OCI-LY7 (cell line): ENCODE data around the gene SLC44A2. TPM values are rescaled to one million over a fixed set of nuclear protein-coding genes. Genes with fewer than 3 reads are reported as not detected.
"Not testable (repeated sequence)": the region's sequence is repeated elsewhere in the genome, so short reads cannot be mapped to it uniquely, and the experiment has no call there.

Experiments used
- BruUV-seq: library from RNA; stranded (reverse); fragments of 400-500 nt; replicated peaks from 2 replicates; lab custom pipeline; 2021; lab: Mats Ljungman, UMichigan
- CTCF ChIA-PET: fragments of 300-600 bp; sonication (Branson Sonifier 250); formaldehyde crosslinking; loops from one replicate; lab custom pipeline; 2022; ENCODE audit warnings: antibody characterized with exemption; ENCODE audit not compliant: unreplicated experiment; lab: Charles Lee
- POLR2A ChIA-PET: fragments of 300-600 bp; sonication (Branson Sonifier 250); formaldehyde crosslinking; loops from one replicate; lab custom pipeline; 2022; ENCODE audit warnings: antibody characterized with exemption; lab: Charles Lee
- DNase-seq: peaks from one replicate; pipeline ENCODE4 v3.0.0-alpha.2; 2015; ENCODE audit warnings: low spot score
- H2AFZ ChIP-seq: fragments of 200-600 bp; sonication (generic), shearing (Covaris generic); 2 replicates; pipeline ENCODE4 v1.6.1; 2014; ENCODE audit warnings: mild to moderate bottlenecking, antibody characterized with exemption, low read length, moderate library complexity
- H3K27ac ChIP-seq: fragments of 200-600 bp; sonication (generic); 2 replicates; pipeline ENCODE4 v1.5.1; 2014; ENCODE audit warnings: mixed run types, low read depth, mild to moderate bottlenecking, moderate library complexity, low read length, inconsistent platforms; ENCODE audit not compliant: poor library complexity, severe bottlenecking
- H3K36me3 ChIP-seq: fragments of 200-600 bp; sonication (generic); 2 replicates; pipeline ENCODE4 v1.6.1; 2014; ENCODE audit warnings: mild to moderate bottlenecking, antibody characterized with exemption, low read length, moderate library complexity, mixed read lengths; ENCODE audit not compliant: insufficient read depth
- H3K4me1 ChIP-seq: fragments of 200-600 bp; sonication (generic); 2 replicates; pipeline ENCODE4 v1.5.1; 2014; ENCODE audit warnings: mild to moderate bottlenecking, low read length; ENCODE audit not compliant: insufficient read depth, poor library complexity, severe bottlenecking
- H3K4me2 ChIP-seq: fragments of 200-600 bp; sonication (generic); 2 replicates; pipeline ENCODE4 v1.6.1; 2014; ENCODE audit warnings: mild to moderate bottlenecking, low read length
- H3K4me3 ChIP-seq: fragments of 200-600 bp; sonication (generic); 2 replicates; pipeline ENCODE4 v1.5.1; 2014; ENCODE audit warnings: mild to moderate bottlenecking, low read depth, low read length; ENCODE audit not compliant: poor library complexity, severe bottlenecking
- H3K79me2 ChIP-seq: fragments of 200-600 bp; sonication (generic); 2 replicates; pipeline ENCODE4 v1.6.1; 2016; ENCODE audit warnings: low read depth, mild to moderate bottlenecking, low read length, moderate library complexity, mixed read lengths; ENCODE audit not compliant: insufficient read depth
- H3K9me2 ChIP-seq: fragments of 200-600 bp; sonication (generic); 2 replicates; pipeline ENCODE4 v1.6.1; 2016; ENCODE audit warnings: mild to moderate bottlenecking, low read length, mixed read lengths; ENCODE audit not compliant: insufficient read depth
- H3K9me3 ChIP-seq: fragments of 200-600 bp; sonication (generic); 2 replicates; pipeline ENCODE4 v1.6.1; 2014; ENCODE audit warnings: mild to moderate bottlenecking, mixed run types, low read length, mixed read lengths
- H4K20me1 ChIP-seq: fragments of 200-600 bp; sonication (generic); 2 replicates; pipeline ENCODE4 v1.6.1; 2014; ENCODE audit warnings: mild to moderate bottlenecking, antibody characterized with exemption, low read length, moderate library complexity, mixed read lengths; ENCODE audit not compliant: insufficient read depth
- CTCF ChIP-seq: fragments of 200-600 bp; sonication (generic); conservative IDR thresholded peaks from 2 replicates; pipeline ENCODE4 v1.5.1; 2014; ENCODE audit warnings: mild to moderate bottlenecking, antibody characterized with exemption, low read length, moderate library complexity, mixed read lengths
- EZH2phosphoT487 ChIP-seq: fragments of 200-600 bp; sonication (generic); IDR thresholded peaks from 2 replicates; pipeline ENCODE4 v1.6.1; 2018; ENCODE audit warnings: low read depth, borderline replicate concordance, mild to moderate bottlenecking, mixed run types, antibody characterized with exemption, low read length, moderate library complexity, mixed read lengths
- intact Hi-C: fragments of 100-400 bp; cut with micrococcal nuclease; formaldehyde crosslinking; loops from one replicate; pipeline ENCODE4 v1.10.0; 2022; ENCODE audit not compliant: unreplicated experiment
- total RNA-seq, 2 experiments: library from RNA; depleted of rRNA in 1 of 2; stranded (reverse); fragments of >200 nt in 1 of 2; shearing (Covaris generic) in 1 of 2; gene quantifications; 2 replicates each; pipeline ENCODE4 v1.2.3, GENCODE V29; 2014 to 2022

The SLC44A2 gene
- total RNA-seq, 2 experiments from 2014 or later = 115 to 197 TPM

GRCh38 chr19:10675214-10675613 is 49.9 kb downstream of the SLC44A2 start:
- H3K4me3 ChIP-seq, intact Hi-C loops, H3K4me1 ChIP-seq, H3K9me3 ChIP-seq, CTCF ChIA-PET, H3K4me2 ChIP-seq, BruUV-seq, DNase-seq, H2AFZ ChIP-seq, H3K9me2 ChIP-seq, H3K27ac ChIP-seq: not testable (repeated sequence)
- POLR2A ChIA-PET = interaction anchor here (0.6 kb wide), 1 partner anchor 85 kb away, joined by 3 read pairs; no protein-coding TSS in a partner anchor
- peaks cover 19% of the 10 kb centered on the region for H4K20me1 ChIP-seq
- peaks cover 97% of the 10 kb centered on the region for H3K36me3 ChIP-seq
- H3K79me2 ChIP-seq = peaks cover 72% of the 10 kb centered on the region

- peaks cover 16% of the 10 kb centered on the region; the same call in 1 of the 2 replicates for H4K20me1 ChIP-seq
- DNase-seq = no peak
- ChIA-PET POLR2A (no interaction called here), CTCF (no interaction called here)
- H2AFZ ChIP-seq = no peak overlapping the region
- H3K9me2 ChIP-seq = no peaks in the 10 kb centered on the region
- intact Hi-C loops = no loop called here
- H3K9me3 ChIP-seq = no peaks in the 10 kb centered on the region
- no peak overlapping the region for H3K27ac ChIP-seq
- no TSS peak for BruUV-seq
- no peak overlapping the region for H3K4me2 ChIP-seq
- H3K36me3 ChIP-seq = peaks cover 97% of the 10 kb centered on the region
- H3K4me1 ChIP-seq = no peaks in the 10 kb centered on the region
- TF ChIP-seq CTCF = no peak
- TF ChIP-seq EZH2phosphoT487 = no peak
- no peak overlapping the region for H3K4me3 ChIP-seq
- peaks cover 47% of the 10 kb centered on the region for H3K79me2 ChIP-seq
These were observed 52.4 kb downstream of the SLC44A2 start for GRCh38 chr19:10677751-10678150.

DNA sequence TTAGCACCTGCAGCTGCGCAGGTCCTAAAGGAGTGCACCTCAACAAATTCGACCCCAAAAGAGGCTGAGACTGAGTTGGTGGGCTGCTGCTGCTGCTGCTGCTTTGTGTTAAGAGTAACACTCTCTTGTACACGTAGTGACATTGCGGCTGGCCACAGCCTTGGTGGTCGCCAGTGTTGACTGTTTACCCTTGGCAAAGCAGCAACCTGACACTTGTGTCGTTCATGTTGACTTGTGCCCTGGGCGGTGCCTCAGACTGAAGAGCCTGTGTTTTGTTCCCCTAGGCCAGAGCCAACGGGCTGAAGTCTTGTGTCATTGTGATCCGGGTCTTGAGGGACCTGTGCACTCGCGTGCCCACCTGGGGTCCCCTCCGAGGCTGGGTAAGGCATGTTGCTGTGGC is 53.5 kb downstream of the SLC44A2 start:
- POLR2A ChIA-PET = no interaction called here
- CTCF ChIA-PET = no interaction called here
- Histone ChIP-seq H3K9me2 (no peaks in the 10 kb centered on the region), H3K4me3 (no peak overlapping the region), H3K36me3 (peaks cover 97% of the 10 kb centered on the region), H2AFZ (no peak overlapping the region), H3K4me2 (no peak overlapping the region), H4K20me1 (peaks cover 16% of the 10 kb centered on the region; the same call in 1 of the 2 replicates), H3K27ac (no peak overlapping the region), H3K4me1 (no peaks in the 10 kb centered on the region), H3K79me2 (peaks cover 37% of the 10 kb centered on the region), H3K9me3 (no peaks in the 10 kb centered on the region)
- BruUV-seq = no TSS peak
- intact Hi-C loops = no loop called here
- no peak for DNase-seq
- TF ChIP-seq EZH2phosphoT487 (no peak), CTCF (no peak)
